MM.1S (cell line): ENCODE measurements around the gene KRT34.
"Not testable (repeated sequence)": the region's sequence is repeated elsewhere in the genome, so short reads cannot be mapped to it uniquely, and the experiment has no call there.

Experiments used
- EZH2phosphoT487 ChIP-seq: fragments of 300-600 bp; sonication (generic); IDR thresholded peaks from 2 replicates; pipeline ENCODE4 v1.6.1; 2018; ENCODE audit warnings: antibody characterized with exemption, low read length
- TF ChIP-seq, protein P1 (sequence below): fragments of 300-600 bp; sonication (generic); IDR thresholded peaks from 2 replicates; pipeline ENCODE4 v1.5.1; 2016; ENCODE audit warnings: antibody characterized with exemption, low read length, mixed read lengths

DNA sequence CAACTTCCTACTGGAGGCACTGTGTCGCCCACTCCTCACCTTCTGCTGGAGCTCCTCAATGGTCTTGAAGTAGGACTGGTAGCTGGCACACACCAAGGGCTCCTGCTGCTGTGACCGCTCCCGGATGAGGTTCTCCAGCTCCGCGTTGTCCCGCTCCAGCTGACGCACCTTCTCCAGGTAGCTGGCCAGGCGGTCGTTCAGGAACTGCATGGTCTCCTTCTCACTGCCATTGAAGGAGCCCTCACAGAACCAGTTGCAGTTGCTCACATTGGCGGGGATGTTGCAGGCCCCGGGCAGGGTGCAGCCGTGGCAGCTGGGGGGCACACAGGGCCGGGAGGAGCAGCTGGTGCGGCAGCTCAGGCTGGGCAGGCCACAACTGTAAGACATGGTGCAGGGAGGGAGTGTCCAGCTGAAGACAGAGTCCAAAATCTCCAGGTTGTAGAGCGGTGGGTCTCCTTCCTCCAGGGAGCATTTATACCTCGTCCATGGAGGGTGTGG is 31.7 kb downstream of the KRT34 start, which contains the start of gene KRT33A:
- TF ChIP-seq EZH2phosphoT487, result not testable (repeated sequence)
- TF ChIP-seq, protein P1, sequence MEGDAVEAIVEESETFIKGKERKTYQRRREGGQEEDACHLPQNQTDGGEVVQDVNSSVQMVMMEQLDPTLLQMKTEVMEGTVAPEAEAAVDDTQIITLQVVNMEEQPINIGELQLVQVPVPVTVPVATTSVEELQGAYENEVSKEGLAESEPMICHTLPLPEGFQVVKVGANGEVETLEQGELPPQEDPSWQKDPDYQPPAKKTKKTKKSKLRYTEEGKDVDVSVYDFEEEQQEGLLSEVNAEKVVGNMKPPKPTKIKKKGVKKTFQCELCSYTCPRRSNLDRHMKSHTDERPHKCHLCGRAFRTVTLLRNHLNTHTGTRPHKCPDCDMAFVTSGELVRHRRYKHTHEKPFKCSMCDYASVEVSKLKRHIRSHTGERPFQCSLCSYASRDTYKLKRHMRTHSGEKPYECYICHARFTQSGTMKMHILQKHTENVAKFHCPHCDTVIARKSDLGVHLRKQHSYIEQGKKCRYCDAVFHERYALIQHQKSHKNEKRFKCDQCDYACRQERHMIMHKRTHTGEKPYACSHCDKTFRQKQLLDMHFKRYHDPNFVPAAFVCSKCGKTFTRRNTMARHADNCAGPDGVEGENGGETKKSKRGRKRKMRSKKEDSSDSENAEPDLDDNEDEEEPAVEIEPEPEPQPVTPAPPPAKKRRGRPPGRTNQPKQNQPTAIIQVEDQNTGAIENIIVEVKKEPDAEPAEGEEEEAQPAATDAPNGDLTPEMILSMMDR, result not testable (repeated sequence)
